GM03348 (cell line): ENCODE data around the gene GCLC.
"Not testable (repeated sequence)": the region's sequence is repeated elsewhere in the genome, so short reads cannot be mapped to it uniquely, and the experiment has no call there.

Experiments
- DNase-seq: peaks from one replicate; pipeline ENCODE4 v3.0.0; 2012; ENCODE audit warnings: low spot score

GCLC gene

GRCh38 chr6:53544470-53545308 is at the start of gene GCLC:
GCLC (minus strand) TSS chr6:53545101; CDS start chr6:53544645, 456 bp downstream.
- peak; percentile 95 for DNase-seq

- DNase-seq = no peak
These were observed 49.7 kb upstream of the GCLC start for GRCh38 chr6:53594596-53594995.

DNA sequence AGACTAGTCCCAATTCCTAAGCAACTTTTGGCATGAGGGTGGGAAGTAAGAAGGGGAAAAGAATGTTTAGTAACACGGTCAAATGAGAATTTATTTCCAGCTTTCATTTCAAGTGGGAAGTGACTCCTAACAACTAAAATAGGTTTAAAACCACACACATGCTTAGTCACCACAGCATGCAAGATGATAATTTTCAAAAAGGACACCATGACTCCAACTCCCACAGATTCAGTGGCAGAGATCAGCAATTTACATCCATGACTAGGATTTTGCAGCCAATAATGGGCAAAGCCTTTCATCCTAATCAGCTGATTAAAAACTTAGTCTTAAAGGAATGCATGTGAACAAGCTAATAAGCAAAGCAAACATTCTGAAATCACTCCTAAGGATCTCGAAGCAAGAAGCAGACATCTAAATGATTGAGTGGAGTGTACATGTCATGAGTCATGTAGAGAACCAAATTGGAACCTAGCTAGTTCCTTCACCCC is 48.1 kb upstream of the GCLC start:
- DNase-seq = peak; percentile 66

DNA sequence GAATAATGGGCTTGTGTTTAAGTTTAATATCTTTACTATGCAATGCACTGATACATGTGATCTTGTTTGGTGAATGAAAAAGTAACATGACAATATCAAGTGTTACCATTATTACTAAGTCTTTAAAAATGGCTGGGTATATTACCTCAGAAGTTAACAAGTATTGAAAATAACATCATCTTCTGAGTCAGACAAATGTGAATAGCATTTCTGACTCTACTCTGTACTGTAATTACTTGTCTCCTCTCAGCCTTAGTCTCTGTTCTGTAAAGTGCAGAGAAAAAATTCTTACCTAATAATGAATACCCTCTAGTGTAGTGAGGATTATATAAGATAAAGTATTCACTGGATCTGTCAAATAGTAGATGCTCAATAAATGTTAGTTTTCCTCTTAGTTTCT is 47.0 kb upstream of the GCLC start:
- no peak for DNase-seq

DNA sequence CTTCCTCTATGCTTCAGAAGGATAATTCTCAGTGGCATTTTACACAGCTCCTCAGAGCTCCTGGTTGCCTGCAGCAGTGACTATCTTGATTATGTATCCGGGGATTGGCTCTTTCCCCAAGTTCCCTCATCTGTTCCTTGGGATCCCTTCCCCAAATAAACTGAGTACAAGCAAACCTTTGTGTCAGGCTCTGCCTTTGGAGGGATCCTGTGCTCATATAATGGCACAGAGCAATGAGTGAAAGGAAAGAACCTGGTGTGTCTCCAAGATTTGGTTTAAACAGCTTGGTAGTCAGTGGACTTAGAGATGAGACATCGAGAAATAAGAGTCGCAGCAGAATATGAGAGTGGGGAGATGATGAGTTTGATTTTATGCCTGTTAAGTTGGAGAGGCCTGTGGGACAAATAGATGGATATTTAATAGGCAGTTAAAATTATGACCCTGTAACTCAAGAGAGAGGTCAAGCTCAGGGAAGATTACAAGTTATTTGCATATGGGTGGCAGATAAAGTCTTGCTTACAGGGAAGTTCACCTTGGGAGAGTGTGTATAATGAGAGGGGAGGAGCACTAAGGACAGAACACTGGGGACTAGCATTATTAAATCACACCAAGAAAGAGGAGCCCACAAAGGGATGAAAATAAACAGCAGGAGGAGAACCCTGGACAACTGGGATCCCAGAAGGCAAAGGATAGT is 44.1 kb upstream of the GCLC start:
- DNase-seq = no peak

DNA sequence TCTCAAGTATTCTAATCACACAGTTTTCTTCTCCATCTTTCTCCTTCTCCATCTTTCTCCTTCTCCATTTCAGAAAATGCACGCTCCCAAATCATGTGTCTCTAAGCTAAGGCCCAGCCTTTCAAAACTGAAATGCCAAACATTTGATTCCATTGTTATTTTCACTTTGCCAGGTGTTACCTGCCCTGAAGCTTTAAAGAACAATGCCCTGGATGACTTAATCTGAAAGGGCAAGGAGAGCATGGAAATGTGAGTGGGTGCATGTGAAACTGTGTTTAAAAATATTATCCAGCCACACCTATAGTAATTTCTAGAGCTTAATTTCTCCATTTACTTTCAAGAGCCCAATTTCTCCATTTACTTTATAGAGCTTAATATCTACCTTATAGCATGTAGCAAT is 42.4 kb upstream of the GCLC start:
- DNase-seq = no peak

GRCh38 chr6:53585208-53585900 is 40.5 kb upstream of the GCLC start:
- no peak for DNase-seq

DNA sequence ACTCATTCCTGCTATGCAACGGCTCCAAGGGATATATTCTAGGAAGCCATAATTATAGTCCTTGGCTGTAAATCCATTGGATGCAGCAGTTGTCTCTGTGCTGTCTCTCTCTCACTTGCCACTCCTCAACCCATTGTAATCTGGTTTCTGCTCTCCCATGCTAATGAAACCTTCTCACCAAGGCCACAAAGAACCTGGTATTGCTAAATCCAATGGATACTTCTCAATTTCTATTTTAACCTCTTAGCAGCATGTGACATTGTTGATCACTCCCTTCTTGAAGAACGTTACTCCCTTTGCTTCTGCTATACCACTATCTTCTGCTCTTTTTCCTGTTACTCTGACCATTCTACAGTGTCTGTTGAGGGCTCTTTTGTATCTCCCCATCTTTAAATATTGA is 39.8 kb upstream of the GCLC start:
- DNase-seq = no peak

- DNase-seq = no peak
These were observed 38.5 kb upstream of the GCLC start for GRCh38 chr6:53583451-53583850.

GRCh38 chr6:53582963-53583362 is 38.1 kb upstream of the GCLC start:
- DNase-seq = no peak

GRCh38 chr6:53581856-53582255 is 37.0 kb upstream of the GCLC start:
- no peak for DNase-seq

DNA sequence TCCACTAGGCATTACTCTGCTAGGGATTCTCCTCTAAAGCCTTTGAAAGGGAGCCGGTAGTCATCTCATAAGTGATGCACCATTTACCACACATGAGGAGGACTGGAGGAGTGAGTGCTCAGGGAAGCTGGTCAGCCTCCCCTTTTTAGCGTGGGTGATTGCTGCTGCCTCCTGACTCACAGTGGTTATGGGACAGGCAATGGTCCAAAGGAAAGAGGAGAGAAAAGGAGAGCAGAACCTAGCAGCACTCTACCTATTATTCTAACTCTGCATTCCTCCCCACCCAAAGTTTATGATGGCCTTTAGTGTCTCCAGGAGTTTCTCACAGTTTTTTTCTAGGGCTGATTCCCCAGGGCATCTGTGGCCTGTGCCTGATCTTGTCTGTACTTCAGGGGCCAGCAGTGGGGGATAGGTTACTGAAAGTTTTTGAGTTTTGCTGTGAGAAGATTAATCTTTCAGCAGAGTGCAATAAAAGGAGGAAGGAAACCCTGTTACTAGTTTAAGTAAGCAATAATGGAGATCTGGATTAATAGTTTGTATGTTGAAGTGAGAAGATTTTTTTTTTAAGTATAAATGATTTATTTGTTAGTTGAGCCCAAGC is 36.4 kb upstream of the GCLC start:
- peak; percentile 73 for DNase-seq

DNA sequence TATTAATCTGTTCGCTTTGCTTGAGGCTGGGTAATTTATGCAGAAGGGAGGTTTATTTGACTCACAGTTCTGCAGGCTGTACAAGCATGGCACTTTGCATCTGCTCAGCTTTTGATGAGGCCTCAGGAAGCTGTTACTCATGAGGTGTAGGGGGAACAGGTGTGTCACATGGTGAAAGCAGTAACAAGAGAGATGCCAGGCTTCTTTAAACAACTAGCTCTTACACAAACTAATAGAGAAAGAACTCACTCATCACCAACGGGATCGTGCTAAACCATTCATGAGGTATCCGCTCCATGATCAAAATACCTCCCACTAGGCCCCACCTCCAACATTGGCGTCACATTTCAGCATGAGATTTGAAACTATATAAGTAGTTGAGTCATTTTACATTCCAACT is 34.4 kb upstream of the GCLC start:
- DNase-seq = no peak

- DNase-seq = no peak
These were observed 33.5 kb upstream of the GCLC start for GRCh38 chr6:53578371-53578770.

- DNase-seq = no peak
These were observed 28.4 kb upstream of the GCLC start for GRCh38 chr6:53573299-53573698.

DNA sequence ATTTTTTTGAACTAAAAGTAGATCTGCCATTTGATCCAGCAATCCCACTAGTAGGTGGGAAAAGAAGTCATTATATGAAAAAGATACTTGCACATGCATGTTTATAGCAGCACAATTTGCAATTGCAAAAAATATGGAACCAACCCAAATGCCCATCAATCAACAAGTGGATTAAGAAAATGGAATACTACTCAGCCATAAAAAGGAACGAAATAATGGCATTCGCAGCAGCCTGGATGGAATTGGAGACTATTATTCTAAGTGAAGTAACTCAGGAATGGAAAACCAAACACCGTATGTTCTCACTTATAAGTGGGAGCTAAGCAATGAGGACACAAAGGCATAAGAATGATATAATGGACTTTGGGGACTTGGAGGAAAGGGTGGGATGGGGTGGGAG is 27.5 kb upstream of the GCLC start:
- DNase-seq = not testable (repeated sequence)

DNA sequence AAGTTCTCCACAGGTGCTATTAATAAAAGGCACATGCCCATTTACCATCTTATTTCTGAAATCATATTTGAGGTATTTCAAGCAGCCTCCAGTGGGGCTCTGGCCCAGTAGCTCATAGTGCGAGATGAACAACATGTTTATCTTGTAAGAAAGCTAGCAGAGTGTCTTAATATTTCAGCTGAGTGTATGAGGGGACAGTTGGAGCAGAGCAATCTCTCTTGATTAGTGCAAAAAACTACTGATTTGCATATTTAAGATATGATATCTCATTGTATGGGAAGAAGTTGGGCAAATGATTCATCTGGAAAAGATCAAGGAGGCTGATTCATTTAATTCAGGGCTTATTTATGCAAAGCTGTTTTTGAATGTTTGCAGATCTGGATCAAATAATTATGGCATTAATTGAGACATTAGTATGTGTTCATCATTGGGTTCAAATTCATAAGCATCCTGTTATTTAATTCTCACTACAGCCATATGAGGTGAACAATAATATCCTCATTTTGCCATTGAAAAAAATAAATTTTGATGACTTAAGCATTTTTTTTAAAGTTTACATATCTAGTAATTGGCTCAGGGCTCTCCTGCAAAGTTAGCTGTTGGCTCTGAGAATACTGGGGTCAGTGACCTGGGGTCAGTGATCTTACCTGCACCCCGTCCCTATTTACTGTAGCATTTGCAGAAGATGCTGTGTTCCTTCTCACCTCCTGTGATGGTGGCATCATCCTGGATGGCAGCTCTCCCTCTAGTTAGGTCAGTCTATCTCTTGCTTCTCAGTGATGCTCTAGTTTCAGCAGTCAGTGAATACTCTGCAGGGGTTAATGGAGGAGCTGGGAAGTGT is 24.1 kb upstream of the GCLC start:
- DNase-seq = no peak

GRCh38 chr6:53567701-53568100 is 22.8 kb upstream of the GCLC start:
- DNase-seq = no peak

DNA sequence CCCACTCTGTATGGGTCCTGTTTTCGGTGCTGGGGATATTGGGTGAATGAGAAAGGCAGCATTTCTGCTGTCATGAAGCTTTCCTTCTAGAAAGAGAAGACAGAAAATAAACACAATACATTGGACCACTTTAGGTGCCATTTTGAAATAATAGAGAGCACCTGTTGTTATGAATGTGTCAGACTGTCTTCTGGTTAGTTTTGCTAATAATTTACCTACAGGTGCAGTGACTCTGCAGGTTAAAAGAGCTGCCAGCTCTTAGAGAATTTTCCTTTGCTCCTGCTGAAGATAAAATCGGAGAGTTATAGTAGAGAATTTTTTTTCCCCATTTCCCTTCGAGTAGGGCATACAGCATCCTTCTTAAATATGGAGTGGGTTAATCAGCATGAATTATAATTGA is 21.9 kb upstream of the GCLC start:
- no peak for DNase-seq

- no peak for DNase-seq
These were observed 21.0 kb upstream of the GCLC start for GRCh38 chr6:53565886-53566285.

DNA sequence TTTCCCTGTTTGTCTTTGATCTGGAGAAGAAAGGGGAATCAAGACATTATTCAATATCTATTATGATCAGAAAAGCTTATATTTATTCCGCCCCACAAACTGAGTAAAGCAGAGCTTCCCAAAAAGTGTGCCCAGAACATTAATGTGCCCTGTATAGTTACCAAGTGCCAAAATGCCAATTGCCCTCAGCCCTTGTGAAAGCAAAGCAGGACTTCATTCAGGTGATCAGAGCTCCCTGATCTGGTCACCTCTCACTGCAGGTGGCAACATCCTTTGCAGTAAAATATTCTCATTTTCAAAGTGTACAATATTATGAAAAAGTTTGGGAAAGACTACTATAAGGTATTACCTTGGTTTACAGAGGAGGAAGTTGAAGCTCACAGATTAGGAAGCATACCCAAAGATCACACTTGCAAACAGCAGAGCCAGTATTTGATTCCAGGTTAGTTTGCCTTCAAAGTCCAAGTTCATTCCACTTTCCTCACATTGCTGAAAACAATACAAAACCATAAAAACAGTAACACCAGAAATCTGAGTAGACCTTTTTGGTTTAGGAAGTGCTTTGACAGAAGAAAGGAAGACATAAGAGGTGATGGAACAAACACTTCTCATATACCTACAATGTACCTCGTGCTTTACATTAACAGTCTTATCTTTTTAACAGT is 19.6 kb upstream of the GCLC start:
- no peak for DNase-seq
